HG03095 (cell line): ENCODE results near the gene KASH5.

Experiments
- ATAC-seq: cut with Tn5 transposase; IDR thresholded peaks from one replicate; pipeline ENCODE4 v1.9.1; 2021; ENCODE audit warnings: moderate library complexity; ENCODE audit not compliant: unreplicated experiment

The KASH5 gene, protein sequence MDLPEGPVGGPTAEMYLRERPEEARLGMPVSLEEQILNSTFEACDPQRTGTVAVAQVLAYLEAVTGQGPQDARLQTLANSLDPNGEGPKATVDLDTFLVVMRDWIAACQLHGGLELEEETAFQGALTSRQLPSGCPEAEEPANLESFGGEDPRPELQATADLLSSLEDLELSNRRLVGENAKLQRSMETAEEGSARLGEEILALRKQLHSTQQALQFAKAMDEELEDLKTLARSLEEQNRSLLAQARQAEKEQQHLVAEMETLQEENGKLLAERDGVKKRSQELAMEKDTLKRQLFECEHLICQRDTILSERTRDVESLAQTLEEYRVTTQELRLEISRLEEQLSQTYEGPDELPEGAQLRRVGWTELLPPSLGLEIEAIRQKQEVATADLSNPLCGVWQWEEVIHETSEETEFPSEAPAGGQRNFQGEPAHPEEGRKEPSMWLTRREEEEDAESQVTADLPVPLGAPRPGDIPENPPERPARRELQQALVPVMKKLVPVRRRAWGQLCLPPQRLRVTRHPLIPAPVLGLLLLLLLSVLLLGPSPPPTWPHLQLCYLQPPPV

DNA sequence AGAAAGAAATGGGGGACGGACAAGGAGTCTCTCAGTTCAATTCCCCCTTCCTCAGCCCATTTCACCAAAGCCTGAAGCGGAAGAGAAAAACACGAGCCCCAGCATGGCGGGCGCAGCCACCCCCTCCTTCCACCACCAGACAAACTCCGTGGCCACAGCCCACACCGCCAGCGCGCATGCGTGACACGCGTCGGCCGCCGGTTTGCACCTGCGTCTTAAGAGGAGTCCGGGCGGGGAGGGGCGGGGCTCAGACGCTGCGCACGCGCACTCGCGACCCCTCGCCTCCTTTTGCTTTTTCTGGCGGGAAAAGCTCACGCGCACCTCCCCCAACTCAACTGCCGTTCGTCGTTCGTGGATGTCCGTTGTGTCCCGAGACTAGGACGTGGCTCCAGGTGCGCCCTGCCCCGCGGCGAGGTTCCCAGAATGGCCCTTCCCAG is at the start of gene KASH5:
TSS of gene KASH5 (plus strand) at position 314 of the 437 bp plus-strand sequence. CDS start 2,635 bp downstream, outside the sequence.
- no peak for ATAC-seq

DNA sequence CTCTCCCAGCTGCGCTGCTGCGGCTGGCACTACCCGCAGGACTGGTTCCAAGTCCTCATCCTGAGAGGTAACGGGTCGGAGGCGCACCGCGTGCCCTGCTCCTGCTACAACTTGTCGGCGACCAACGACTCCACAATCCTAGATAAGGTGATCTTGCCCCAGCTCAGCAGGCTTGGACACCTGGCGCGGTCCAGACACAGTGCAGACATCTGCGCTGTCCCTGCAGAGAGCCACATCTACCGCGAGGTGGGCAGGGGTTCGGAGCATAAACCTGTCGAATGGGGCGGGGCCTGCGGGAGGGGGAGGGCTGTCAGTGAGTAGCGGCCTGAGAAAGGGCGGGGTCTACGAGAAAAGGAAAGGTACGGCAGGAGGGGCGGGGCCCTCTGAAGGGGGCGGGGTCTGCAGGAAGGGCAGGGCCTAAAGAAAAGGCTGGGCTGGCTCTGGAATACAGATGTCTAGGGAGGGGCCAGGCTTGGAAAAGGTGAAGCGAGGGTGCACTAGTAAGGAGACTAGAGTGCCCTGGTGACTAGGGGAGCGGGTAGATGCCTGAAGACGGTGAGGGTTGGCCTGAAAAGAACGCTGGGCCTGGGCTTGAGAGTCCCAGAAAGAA is 49.3 kb upstream of the KASH5 start:
- no peak for ATAC-seq

DNA sequence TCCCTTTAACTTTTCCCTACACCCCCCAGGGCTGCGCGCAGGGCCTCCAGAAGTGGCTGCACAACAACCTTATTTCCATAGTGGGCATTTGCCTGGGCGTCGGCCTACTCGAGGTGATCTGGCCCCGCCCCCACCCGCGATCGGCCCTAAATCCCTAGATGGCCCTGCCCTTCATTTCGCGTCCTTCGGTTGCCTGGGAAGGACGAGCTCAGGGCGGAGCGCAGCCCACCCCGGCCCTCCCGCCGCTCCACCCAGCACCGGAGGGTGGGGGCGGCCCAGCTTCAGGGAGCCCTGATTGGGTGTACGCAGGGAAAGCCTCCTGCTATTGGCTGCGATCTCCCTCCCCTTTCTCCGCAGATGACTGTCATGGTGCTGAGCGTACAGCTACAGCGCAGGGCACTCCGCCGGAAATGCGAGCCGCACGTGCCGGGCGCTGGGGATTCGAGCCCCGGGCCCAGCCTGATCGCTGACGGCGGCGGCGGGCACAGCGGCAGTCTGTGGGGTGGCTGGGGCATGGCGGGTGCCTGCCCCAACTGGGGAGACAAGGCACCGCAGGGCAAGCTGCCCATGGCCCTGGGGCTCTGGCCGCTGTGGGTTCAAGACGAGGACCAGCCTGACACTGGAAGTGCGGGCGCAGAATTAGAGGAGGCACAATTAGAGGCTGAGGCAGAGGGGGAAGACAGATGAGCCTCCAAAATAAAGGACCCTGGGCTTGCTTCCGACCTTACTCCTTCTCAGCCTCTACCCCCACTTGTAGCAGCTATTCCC is 48.6 kb upstream of the KASH5 start:
- no peak for ATAC-seq

DNA sequence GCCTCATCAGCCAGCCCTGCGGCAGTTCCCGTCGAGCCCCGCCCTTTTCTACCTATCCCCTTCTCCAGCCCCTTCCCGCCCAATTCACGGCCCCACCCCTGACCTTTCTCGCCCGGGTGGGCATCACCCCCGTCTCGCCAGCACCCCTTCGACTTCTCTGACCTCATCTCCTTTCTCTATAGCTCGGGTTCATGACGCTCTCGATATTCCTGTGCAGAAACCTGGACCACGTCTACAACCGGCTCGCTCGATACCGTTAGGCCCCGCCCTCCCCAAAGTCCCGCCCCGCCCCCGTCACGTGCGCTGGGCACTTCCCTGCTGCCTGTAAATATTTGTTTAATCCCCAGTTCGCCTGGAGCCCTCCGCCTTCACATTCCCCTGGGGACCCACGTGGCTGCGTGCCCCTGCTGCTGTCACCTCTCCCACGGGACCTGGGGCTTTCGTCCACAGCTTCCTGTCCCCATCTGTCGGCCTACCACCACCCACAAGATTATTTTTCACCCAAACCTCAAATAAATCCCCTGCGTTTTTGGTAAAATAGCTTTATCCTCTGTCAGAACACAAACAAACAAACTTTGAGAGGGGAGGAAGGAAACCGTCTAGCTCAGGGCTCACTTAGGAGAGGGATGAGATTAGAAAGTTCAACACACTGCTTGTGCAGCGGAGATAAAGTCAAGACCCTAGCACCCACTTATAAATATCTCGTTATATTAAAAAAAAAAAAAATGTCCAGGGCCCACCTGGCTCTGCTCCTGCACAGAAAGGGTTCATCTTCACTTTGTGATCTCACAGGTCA is 47.8 kb upstream of the KASH5 start:
- peak; percentile 47 for ATAC-seq

DNA sequence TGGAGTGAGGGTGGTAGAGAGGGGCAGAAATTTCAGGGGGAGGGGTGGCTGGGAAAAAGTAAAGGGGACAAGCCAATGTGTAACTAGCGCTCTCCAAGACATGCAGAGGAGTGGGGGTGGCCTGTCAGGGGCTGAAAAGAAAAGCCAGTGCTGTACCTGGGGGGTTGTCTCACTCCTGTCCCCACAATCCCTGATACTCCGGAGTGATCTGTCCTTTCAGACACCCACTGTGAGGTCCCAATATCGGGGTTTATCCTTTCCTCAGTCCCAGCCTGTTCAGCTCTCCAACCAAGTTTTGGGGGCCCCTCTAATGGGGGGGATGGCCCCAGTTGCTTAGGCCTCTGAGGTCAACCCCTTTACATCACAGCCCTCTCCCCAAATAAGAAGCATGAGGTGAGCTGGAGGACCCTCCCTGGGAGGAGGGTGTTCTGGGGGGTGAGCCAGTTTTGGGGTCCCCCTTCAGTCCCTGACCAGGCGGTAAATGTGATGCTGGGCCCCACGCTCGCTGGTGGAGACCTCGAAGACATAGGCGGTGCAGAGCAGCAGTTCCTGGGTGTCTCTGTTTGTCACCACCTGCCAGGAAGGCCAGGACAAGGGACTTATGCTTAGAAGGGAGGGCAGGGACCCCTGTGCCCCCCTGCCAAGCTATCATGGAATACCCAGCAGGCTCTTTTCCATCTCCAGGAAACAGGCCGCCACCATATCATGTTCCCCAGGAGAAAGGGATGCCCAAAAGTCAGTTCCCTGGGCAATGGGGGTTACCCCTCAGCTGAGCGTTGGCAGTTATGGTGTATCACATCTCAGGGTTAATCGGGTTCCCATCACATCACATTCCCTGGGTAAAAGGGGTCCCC is 47.0 kb upstream of the KASH5 start:
- no peak for ATAC-seq

DNA sequence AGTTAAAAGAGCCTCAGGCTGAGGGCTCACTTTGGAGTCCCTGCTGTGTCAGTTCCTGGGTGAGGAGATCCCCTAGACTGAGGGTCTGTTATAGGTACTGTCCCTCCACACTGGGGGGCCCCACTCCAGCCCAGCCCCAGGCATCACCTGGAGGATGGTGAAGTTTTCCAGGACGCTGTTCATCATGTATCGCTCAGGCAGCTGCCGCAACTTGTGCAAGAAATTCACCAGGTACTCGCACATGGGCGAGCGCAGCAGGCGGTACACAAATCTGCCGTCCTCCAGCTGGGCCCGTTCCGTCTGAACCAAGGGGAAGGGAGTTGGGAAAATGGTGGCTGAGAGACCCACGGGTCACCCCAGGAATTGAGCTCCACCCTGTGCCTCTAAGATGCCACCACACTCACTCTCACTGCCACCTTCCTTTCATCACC is 45.7 kb upstream of the KASH5 start:
- ATAC-seq = no peak

DNA sequence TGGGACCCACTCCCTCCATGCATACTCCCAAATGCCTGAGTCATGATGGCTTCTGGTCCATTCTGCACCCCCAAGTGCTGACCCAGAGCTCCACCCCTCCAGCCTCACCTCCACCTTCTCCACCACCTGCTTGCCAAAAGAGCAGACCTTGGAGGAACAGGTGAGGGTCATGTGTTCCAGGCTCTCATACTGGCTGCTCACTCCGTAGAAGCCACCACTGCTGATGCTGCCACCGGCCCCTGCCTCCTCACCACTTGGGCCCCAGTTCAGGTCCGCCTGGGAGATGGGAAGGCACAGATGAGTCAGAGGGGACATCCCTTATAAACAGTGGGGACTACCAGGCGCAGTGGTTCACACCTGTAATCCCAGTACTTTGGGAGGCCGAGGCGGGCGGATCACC is 44.9 kb upstream of the KASH5 start:
- ATAC-seq = no peak

DNA sequence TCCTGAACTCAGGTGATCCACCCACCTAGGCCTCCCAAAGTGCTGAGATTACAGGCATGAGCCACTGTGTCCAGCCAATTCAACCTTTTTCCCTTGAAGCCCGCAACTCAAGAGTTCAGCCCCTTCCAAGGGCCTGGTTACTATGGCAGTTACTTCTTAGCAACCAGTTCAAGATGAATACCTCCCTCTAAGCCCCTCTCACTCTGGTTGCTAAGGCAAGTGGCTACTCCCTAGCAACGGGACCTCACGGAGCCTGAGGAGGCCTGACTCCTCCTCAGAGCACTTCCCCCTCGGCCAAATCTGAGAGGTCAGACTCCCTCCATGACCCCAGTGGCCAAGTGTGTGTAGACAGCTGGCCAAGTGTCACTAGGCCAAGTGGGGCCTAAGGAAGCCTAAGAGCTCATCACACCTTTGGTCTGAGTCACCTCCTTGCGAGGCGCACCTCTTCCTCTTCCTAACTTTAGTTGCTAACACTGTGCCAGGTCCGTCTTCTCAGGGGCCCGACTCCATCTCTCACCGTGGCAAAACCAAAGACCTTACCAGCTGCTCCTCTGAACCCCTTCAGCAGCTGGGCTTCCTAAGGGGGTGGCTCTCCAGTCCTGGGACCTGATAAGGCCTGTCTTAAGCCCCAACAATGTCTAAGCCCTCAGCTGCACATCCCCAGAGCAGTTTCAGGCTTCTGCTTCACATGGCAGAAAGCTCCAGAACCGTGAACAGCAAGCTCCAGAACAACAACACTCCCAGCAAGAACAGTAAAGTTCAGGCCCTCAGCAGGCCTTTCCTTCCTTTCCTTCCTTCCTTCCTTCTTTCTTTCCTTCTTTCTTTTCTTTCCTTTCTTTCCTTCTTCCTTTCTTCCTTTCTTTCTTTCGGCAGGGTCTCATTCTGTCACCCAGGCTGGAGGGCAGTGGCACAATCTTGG is 43.3 kb upstream of the KASH5 start:
- no peak for ATAC-seq

DNA sequence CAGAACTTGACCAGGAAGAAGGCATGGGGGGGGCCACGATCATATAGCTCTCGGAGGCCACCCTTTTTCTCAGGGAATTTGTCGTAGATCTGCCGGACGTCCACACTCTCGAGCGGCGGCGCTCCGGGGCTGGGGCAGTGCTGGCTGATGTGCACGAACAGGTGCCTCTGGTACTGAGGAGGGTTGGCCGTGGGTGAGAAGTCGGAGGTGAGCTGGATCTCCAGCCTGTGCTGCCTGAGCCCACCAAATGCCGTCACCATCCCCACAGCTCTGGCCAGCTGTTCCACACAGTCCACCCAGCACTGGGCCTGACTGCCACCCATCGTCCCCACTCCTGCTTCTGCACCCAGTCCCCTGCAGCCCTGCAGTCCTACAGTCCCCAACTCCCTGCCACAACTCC is 40.9 kb upstream of the KASH5 start:
- no peak for ATAC-seq

DNA sequence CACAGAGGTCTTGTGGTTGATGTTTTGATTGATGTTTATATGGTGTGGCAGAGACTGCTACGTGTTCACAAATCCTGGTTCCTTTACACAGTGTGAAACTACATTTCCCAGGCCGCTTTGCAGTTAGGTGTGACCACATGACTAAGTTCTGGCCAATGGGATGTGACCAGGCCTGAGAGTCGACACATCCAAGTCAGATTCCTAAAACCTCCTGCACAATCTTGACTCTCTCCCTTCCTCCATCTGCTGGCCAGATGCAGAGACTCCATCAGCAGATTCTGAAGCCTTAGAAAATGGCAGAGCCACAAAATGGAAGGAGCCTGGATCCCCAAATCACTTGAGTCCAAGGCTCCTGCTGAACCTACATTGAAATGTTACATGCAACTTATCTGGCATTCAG is 40.2 kb upstream of the KASH5 start:
- ATAC-seq = no peak

DNA sequence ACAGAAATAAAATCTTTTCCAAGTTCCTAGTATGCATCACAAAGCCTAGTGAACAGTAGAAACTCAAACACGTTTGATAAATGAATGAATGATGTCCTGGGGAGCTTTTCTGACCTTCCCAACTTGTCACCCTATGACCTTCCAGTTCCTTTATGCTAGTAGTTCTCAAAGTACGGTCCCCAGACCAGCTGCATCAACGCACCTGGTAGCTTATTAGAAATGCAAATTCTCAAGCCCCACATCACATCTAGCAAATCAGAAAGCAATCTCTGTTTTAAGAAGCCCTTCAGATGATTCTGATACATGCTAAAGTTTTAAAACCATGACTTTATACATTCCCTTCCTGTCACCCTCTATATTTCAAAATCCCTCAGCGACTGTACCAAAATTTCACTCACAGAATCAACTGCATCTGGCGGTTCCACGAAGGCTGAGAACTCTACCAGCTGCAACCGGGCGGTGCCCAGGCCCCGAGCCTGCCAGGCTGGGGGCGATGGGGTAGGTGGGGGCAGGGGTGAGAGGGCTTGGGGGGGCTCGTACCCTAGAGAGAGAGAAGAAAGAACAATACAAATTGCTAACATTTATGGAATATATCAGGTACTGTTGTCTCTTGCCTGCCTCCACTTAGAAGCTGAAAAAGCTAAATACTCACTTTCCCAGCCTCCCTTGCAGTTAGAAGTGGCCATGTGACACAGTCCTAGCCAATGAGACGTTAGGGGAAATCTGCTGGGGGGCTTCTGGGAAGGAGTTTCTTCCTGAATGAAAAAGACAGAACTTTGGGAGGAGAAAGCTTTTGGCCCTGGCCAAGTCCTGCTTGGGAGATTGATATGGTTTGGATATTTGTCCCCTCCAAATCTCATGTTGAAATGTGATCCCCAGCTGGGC is 39.5 kb upstream of the KASH5 start:
- no peak for ATAC-seq

DNA sequence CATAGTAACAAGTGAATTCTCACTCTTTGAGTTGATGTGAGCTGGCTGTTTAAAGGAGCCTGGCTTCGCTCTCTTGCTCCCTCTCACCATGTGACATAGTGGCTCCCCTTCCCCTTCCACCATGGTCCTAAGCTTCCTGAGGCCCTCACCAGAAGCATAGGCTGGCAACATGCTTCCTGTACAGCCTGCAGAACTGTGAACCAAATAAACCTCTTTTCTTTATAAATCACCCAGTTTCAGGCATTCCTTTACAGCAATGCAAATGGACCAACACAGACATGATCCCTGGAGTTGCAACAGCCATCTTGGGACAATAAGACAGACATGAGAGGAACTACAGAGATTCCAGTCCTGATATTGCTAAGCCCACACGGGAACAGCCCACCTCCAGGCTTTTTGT is 38.5 kb upstream of the KASH5 start:
- no peak for ATAC-seq

DNA sequence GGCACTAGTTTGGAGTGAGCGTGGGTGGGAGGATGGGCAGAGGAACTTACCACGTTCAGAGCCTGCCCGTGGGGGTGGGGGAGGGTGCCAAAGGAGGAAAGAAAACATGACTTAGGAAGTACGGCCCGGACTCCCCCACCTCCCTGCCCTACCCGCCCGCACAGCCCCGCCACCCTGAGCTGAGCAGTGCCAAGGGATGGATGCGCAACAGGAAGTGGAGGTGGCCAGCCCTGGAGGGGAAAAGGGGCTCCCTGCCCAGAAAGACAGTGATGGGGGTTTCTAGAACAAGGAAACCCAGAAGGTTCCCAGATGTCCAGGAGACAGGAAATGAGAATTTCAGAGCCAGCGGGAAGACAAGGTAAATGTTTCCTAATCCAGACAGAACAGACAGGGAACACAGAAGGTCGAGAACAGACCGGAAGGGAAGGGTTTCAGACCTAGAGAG is 32.1 kb upstream of the KASH5 start:
- ATAC-seq = no peak

DNA sequence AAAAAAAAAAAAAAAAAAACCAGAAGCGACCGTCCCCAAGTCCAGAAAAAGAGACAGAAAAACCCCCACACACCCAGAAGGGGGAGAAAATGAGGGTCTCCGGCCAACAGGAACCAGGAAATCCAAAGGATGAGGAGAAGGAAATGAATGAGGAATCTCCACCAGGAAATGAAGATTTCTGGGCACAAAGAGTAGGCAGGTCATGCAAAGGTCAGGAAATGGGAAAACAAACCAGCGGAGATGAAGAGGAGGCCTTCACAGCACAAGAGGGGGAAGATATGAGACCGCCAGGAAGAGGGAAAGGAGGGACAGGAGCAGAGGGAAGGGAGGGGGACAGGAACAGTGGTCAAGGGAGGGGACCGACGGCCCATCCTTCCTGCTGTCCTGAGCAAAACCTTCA is 31.7 kb upstream of the KASH5 start:
- ATAC-seq = no peak

DNA sequence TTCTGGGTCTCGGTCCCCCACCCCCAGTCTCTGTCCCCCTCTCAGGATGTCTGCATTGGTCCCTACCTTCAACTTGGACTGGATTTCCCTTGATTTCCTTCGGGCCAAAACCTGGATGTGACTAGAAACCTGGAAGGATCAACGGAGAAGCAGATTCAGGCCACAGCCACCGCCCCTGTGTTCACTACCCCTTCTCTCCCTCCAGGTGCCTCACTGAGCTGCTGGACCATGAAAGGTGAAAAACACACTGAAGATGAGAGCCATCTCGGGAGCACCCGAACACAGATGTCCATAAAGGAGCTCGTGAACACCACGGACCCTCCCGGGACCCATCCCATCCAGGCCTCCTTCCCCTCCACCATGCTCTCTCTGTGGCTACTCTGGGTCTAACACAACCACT is 30.9 kb upstream of the KASH5 start:
- ATAC-seq = no peak

DNA sequence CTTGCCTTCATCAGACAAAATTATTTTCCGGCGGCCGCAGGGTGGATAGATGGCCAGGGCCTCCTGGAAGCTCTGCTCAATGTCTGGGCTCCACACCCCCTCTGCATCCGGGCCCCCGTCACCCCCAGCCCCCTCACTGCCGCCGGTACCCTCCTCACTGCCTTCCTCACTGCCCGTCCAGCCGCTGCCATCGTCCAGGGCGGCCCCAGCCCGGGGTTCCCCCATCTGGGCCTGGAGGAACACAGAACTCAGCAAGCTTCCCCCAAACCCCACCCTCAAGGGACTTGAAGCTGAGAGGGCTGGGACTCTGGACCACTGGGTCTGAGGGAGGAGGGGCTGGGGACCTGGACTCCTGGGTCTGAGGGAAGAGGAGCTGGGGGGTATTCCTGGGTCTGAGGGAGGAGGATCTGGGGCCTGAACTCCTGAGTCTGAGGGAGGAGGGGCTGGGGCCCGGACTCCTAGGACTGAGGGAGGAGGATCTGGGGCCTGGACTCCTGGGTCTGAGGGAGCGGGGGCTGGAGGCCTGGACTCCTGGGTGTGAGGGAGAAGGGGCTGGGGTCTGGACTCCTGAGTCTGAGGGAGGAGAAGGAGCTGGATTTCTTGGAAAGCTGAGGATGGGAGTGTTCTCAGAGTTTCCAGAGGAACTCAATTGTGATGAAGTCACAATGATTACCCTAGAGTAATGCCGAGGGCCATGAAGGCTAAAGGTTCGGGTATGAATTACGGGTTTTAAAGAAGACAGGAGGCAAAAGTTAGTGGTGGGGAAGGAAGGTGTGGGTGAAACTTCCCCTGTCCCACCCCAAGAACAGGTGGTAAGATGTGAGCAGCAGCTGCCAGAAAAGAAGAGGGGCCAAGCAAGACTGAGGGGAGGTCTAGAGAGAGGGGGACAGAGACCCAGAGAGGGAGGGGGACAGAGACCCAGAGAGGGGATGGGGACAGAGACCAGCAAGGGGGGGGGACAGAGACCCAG is 27.9 kb upstream of the KASH5 start:
- ATAC-seq = no peak
